ENCODE measurements around the gene ZNF608. TPM values are rescaled to one million over a fixed set of nuclear protein-coding genes. Genes with fewer than 3 reads are reported as not detected.

The ZNF608 gene
- total and polyA plus RNA-seq, 9 of the 15 experiments (the other 6 are each of a cell fraction or from before 2014, with no cell fraction given): 0.38 to 1.5 (median 1.00) TPM

GRCh38 chr5:124773315-124774311 is 27.2 kb upstream of the ZNF608 start (continued):
- no peak for TF ChIP-seq PBX2 (CRISPR knock-in tag; IDR thresholded peaks at IDR 0.05; ENCODE audit: low read depth)
- peak; percentile 43; the same call in 1 of the 2 replicates for TF ChIP-seq PBX2 (tag; conservative IDR thresholded peaks at IDR 0.05; ENCODE audit: low read depth)
- no peak for TF ChIP-seq MYC (IDR thresholded peaks at IDR 0.05; ENCODE audit: low read depth, low read length)
- TF ChIP-seq MYC (CRISPR knock-in tag; IDR thresholded peaks at IDR 0.05; ENCODE audit: borderline replicate concordance, low read depth): no peak
- TF ChIP-seq SMARCE1 (IDR thresholded peaks at IDR 0.05): peak; percentile 31; the same call in 1 of the 2 replicates
- no peak for TF ChIP-seq ZNF76 (CRISPR knock-in tag; IDR thresholded peaks at IDR 0.05; ENCODE audit: borderline replicate concordance)
- no peak for TF ChIP-seq ZNF324 (CRISPR knock-in tag; IDR thresholded peaks at IDR 0.05)
- TF ChIP-seq MEIS2 (IDR thresholded peaks at IDR 0.05; ENCODE audit: partially characterized antibody): peak; percentile 18
- TF ChIP-seq ZNF274 (IDR thresholded peaks at IDR 0.05; ENCODE audit: borderline replicate concordance, low read depth, low read length): no peak
- peak; percentile 67 for TF ChIP-seq ARID1B (IDR thresholded peaks at IDR 0.05)
- TF ChIP-seq TCF3 (CRISPR knock-in tag; IDR thresholded peaks at IDR 0.05): peak; percentile 56
- no peak for TF ChIP-seq ESRRA (IDR thresholded peaks at IDR 0.05; ENCODE audit: borderline replicate concordance, low read depth)
- TF ChIP-seq DPF2 (IDR thresholded peaks at IDR 0.05): 0 out of 2 replicates have a peak, but pooled peaks have one; percentile 13
- TF ChIP-seq SMARCC2 (IDR thresholded peaks at IDR 0.05; ENCODE audit: low read depth): no peak
- no peak for TF ChIP-seq HMGXB4 (CRISPR knock-in tag; IDR thresholded peaks at IDR 0.05)
